SHP77 treated with DMSO at 0.1 percent for 48 hours (cell line): ENCODE results near the gene TIMM8B.
"Not testable (repeated sequence)": the region's sequence is repeated elsewhere in the genome, so short reads cannot be mapped to it uniquely, and the experiment has no call there.

Source experiments
- DNase-seq: peaks from one replicate; lab custom pipeline; 2025; lab: John Stamatoyannopoulos, UW

The TIMM8B gene

GRCh38 chr11:112073941-112074811 lies 12.4 kb downstream of the TIMM8B start, which contains the start of the genes NKAPD1 and PIH1D2:
NKAPD1 (plus strand) TSS chr11:112074299; CDS start chr11:112075575, 1,276 bp downstream.
PIH1D2 (minus strand) TSS chr11:112074017; CDS start chr11:112073174, 843 bp downstream.
- DNase-seq: peak; percentile 58

- no peak for DNase-seq
Measured at GRCh38 chr11:112062923-112063322, 23.6 kb downstream of the TIMM8B start.

- no peak for DNase-seq
Measured at GRCh38 chr11:112058103-112058502, 28.5 kb downstream of the TIMM8B start.

- no peak for DNase-seq
Measured at GRCh38 chr11:112057170-112057569, 29.4 kb downstream of the TIMM8B start.

GRCh38 chr11:112051768-112052167 lies 34.8 kb downstream of the TIMM8B start:
- no peak for DNase-seq

GRCh38 chr11:112050721-112051120 lies 35.8 kb downstream of the TIMM8B start:
- no peak for DNase-seq

GRCh38 chr11:112049777-112050176 lies 36.8 kb downstream of the TIMM8B start:
- no peak for DNase-seq

GRCh38 chr11:112048256-112048655 lies 38.3 kb downstream of the TIMM8B start:
- not testable (repeated sequence) for DNase-seq

GRCh38 chr11:112046647-112047046 lies 39.9 kb downstream of the TIMM8B start:
- DNase-seq: not testable (repeated sequence)

- DNase-seq: no peak
Measured at GRCh38 chr11:112044961-112045360, 41.6 kb downstream of the TIMM8B start.

- DNase-seq: no peak
Measured at GRCh38 chr11:112042961-112043304, 43.6 kb downstream of the TIMM8B start.

- DNase-seq: no peak
Measured at GRCh38 chr11:112042161-112042960, 44.2 kb downstream of the TIMM8B start.

GRCh38 chr11:112037527-112037926 lies 49.0 kb downstream of the TIMM8B start:
- no peak for DNase-seq
